NCI-H1417 treated with DMSO at 0.1 percent for 48 hours (cell line): ENCODE results near the gene LRRK1.

Experiments
- DNase-seq: peaks from one replicate; lab custom pipeline; 2025; lab: John Stamatoyannopoulos, UW

Gene LRRK1

GRCh38 chr15:101043911-101044624 lies 124.9 kb downstream of the LRRK1 start:
- no peak for DNase-seq

- DNase-seq: no peak
Measured at GRCh38 chr15:101044625-101045235, 125.6 kb downstream of the LRRK1 start.

GRCh38 chr15:101045236-101045646 lies 126.1 kb downstream of the LRRK1 start:
- no peak for DNase-seq

GRCh38 chr15:101045835-101046691 lies 126.9 kb downstream of the LRRK1 start:
- DNase-seq: no peak

GRCh38 chr15:101046826-101047225 lies 127.7 kb downstream of the LRRK1 start:
- no peak for DNase-seq

GRCh38 chr15:101047301-101047781 lies 128.2 kb downstream of the LRRK1 start:
- DNase-seq: no peak

- no peak for DNase-seq
Measured at GRCh38 chr15:101048176-101048575, 129.0 kb downstream of the LRRK1 start.

- no peak for DNase-seq
Measured at GRCh38 chr15:101048581-101049030, 129.4 kb downstream of the LRRK1 start.

- no peak for DNase-seq
Measured at GRCh38 chr15:101049282-101049681, 130.1 kb downstream of the LRRK1 start.

- DNase-seq: no peak
Measured at GRCh38 chr15:101049856-101050622, 130.9 kb downstream of the LRRK1 start.

- no peak for DNase-seq
Measured at GRCh38 chr15:101050623-101051290, 131.6 kb downstream of the LRRK1 start.

- DNase-seq: no peak
Measured at GRCh38 chr15:101051291-101052030, 132.3 kb downstream of the LRRK1 start.

- DNase-seq: no peak
Measured at GRCh38 chr15:101052031-101052620, 133.0 kb downstream of the LRRK1 start.

- DNase-seq: no peak
Measured at GRCh38 chr15:101052681-101053121, 133.5 kb downstream of the LRRK1 start.

- no peak for DNase-seq
Measured at GRCh38 chr15:101053261-101053660, 134.1 kb downstream of the LRRK1 start.

GRCh38 chr15:101054116-101054515 lies 135.0 kb downstream of the LRRK1 start:
- no peak for DNase-seq

- DNase-seq: no peak
Measured at GRCh38 chr15:101054991-101055390, 135.8 kb downstream of the LRRK1 start.

GRCh38 chr15:101055411-101055810 lies 136.3 kb downstream of the LRRK1 start:
- DNase-seq: no peak

GRCh38 chr15:101056366-101057334 lies 137.5 kb downstream of the LRRK1 start:
- no peak for DNase-seq
